H1 (cell line): ENCODE results near the gene NGFR. TPM values are rescaled to one million over a fixed set of nuclear protein-coding genes. Genes with fewer than 3 reads are reported as not detected.

Experiments used
- CBX5 ChIP-seq: fragments of 300-800, 300-1000 bp; sonication (generic); IDR thresholded peaks from 2 replicates; pipeline ENCODE4 v1.7.1; 2016; ENCODE audit warnings: antibody characterized with exemption, low read length, low read depth
- EGR1 ChIP-seq: IDR thresholded peaks from 2 replicates; pipeline ENCODE4 v1.6.1; 2011; ENCODE audit warnings: low read depth, low read length, borderline replicate concordance
- EZH2 ChIP-seq: fragments of 200-600 bp; sonication (generic); IDR thresholded peaks from 2 replicates; pipeline ENCODE4 v1.7.1; 2012; ENCODE audit warnings: low read depth, mild to moderate bottlenecking, moderate library complexity, low read length, inconsistent platforms; ENCODE audit not compliant: severe bottlenecking
- HDAC2 ChIP-seq, 2 experiments: fragments of 300-600 bp in 1 of 2; sonication (generic) in 1 of 2; IDR thresholded peaks; 2 replicates each; pipeline ENCODE4 v1.6.1; 2011 to 2012; ENCODE audit warnings: low read depth in 2 of 2, low read length in 2 of 2, mild to moderate bottlenecking in 2 of 2, moderate library complexity in 2 of 2, borderline replicate concordance in 1 of 2, inconsistent platforms in 1 of 2
- NRF1 ChIP-seq: IDR thresholded peaks from 2 replicates; pipeline ENCODE4 v1.6.1; 2011; ENCODE audit warnings: mild to moderate bottlenecking, low read depth, low read length, improper control_type of control experiment
- PHF8 ChIP-seq: fragments of 200-600 bp; sonication (generic); conservative IDR thresholded peaks from 2 replicates; pipeline ENCODE4 v1.7.1; 2012; ENCODE audit warnings: low read depth, mild to moderate bottlenecking, inconsistent platforms, low read length, moderate library complexity
- RNF2 ChIP-seq: fragments of 200-900, 300-1000 bp; sonication (generic); IDR thresholded peaks from 2 replicates; pipeline ENCODE4 v1.7.1; 2016; ENCODE audit warnings: borderline replicate concordance, low read depth, mild to moderate bottlenecking, antibody characterized with exemption, low read length; ENCODE audit not compliant: poor library complexity, severe bottlenecking; ENCODE audit errors: missing control alignments
- polyA plus RNA-seq, 7 experiments: library from polyadenylated mRNA; depleted of rRNA in 3 of 7; stranded (reverse) in 5 of 7; unstranded in 2 of 7; fragments of >200 nt in 5 of 7; fragments of 200-250 nt in 2 of 7; gene quantifications; 1 replicate in 5 of 7; 2 replicates in 1 of 7; 4 replicates in 1 of 7; pipeline versions ENCODE4 v1.2.1 to v1.2.3, GENCODE V29; 2011 to 2013; ENCODE audit warnings: missing spikeins in 2 of 7, mixed read lengths in 2 of 7
- total RNA-seq: library from RNA; stranded (reverse); fragmentation: NEBNext Ultra II Directional; extraction: Animal tissue kit (Norgen Biotek cat#: 25700); gene quantifications from 2 replicates; pipeline ENCODE4 v1.2.1, GENCODE V29; 2021
- TF ChIP-seq, protein P1 (sequence below): fragments of 300-600 bp; sonication (generic); IDR thresholded peaks from 2 replicates; pipeline ENCODE4 v1.7.1; 2012; ENCODE audit warnings: low read length, moderate library complexity, mild to moderate bottlenecking, inconsistent platforms; ENCODE audit not compliant: insufficient replicate concordance
- TF ChIP-seq, protein P2 (sequence below): IDR thresholded peaks from 2 replicates; pipeline ENCODE4 v1.6.1; 2012; ENCODE audit warnings: low read length, inconsistent platforms

NGFR gene
- total and polyA plus RNA-seq, 2 of the 8 experiments (the other 6 are each of a cell fraction or from before 2014, with no cell fraction given), result 8.1 to 10.3 TPM

DNA sequence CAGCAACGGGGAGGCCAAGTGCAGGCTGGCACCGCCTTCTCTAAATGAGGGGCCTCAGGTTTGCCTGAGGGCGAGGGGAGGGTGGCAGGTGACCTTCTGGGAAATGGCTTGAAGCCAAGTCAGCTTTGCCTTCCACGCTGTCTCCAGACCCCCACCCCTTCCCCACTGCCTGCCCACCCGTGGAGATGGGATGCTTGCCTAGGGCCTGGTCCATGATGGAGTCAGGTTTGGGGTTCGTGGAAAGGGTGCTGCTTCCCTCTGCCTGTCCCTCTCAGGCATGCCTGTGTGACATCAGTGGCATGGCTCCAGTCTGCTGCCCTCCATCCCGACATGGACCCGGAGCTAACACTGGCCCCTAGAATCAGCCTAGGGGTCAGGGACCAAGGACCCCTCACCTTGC lies 18.5 kb downstream of the NGFR start (continued):
- TF ChIP-seq, protein P1, sequence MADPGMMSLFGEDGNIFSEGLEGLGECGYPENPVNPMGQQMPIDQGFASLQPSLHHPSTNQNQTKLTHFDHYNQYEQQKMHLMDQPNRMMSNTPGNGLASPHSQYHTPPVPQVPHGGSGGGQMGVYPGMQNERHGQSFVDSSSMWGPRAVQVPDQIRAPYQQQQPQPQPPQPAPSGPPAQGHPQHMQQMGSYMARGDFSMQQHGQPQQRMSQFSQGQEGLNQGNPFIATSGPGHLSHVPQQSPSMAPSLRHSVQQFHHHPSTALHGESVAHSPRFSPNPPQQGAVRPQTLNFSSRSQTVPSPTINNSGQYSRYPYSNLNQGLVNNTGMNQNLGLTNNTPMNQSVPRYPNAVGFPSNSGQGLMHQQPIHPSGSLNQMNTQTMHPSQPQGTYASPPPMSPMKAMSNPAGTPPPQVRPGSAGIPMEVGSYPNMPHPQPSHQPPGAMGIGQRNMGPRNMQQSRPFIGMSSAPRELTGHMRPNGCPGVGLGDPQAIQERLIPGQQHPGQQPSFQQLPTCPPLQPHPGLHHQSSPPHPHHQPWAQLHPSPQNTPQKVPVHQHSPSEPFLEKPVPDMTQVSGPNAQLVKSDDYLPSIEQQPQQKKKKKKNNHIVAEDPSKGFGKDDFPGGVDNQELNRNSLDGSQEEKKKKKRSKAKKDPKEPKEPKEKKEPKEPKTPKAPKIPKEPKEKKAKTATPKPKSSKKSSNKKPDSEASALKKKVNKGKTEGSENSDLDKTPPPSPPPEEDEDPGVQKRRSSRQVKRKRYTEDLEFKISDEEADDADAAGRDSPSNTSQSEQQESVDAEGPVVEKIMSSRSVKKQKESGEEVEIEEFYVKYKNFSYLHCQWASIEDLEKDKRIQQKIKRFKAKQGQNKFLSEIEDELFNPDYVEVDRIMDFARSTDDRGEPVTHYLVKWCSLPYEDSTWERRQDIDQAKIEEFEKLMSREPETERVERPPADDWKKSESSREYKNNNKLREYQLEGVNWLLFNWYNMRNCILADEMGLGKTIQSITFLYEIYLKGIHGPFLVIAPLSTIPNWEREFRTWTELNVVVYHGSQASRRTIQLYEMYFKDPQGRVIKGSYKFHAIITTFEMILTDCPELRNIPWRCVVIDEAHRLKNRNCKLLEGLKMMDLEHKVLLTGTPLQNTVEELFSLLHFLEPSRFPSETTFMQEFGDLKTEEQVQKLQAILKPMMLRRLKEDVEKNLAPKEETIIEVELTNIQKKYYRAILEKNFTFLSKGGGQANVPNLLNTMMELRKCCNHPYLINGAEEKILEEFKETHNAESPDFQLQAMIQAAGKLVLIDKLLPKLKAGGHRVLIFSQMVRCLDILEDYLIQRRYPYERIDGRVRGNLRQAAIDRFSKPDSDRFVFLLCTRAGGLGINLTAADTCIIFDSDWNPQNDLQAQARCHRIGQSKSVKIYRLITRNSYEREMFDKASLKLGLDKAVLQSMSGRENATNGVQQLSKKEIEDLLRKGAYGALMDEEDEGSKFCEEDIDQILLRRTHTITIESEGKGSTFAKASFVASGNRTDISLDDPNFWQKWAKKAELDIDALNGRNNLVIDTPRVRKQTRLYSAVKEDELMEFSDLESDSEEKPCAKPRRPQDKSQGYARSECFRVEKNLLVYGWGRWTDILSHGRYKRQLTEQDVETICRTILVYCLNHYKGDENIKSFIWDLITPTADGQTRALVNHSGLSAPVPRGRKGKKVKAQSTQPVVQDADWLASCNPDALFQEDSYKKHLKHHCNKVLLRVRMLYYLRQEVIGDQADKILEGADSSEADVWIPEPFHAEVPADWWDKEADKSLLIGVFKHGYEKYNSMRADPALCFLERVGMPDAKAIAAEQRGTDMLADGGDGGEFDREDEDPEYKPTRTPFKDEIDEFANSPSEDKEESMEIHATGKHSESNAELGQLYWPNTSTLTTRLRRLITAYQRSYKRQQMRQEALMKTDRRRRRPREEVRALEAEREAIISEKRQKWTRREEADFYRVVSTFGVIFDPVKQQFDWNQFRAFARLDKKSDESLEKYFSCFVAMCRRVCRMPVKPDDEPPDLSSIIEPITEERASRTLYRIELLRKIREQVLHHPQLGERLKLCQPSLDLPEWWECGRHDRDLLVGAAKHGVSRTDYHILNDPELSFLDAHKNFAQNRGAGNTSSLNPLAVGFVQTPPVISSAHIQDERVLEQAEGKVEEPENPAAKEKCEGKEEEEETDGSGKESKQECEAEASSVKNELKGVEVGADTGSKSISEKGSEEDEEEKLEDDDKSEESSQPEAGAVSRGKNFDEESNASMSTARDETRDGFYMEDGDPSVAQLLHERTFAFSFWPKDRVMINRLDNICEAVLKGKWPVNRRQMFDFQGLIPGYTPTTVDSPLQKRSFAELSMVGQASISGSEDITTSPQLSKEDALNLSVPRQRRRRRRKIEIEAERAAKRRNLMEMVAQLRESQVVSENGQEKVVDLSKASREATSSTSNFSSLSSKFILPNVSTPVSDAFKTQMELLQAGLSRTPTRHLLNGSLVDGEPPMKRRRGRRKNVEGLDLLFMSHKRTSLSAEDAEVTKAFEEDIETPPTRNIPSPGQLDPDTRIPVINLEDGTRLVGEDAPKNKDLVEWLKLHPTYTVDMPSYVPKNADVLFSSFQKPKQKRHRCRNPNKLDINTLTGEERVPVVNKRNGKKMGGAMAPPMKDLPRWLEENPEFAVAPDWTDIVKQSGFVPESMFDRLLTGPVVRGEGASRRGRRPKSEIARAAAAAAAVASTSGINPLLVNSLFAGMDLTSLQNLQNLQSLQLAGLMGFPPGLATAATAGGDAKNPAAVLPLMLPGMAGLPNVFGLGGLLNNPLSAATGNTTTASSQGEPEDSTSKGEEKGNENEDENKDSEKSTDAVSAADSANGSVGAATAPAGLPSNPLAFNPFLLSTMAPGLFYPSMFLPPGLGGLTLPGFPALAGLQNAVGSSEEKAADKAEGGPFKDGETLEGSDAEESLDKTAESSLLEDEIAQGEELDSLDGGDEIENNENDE, result no peak
- TF ChIP-seq RNF2 (no peak), NRF1 (no peak), HDAC2 (IDR thresholded peaks at IDR 0.05; ENCODE audit: borderline replicate concordance in 1 of 2, low read depth in 2 of 2, low read length in 2 of 2) (no peak), PHF8 (no peak), EZH2 (no peak), CBX5 (no peak), EGR1 (no peak)
- TF ChIP-seq, protein P2, sequence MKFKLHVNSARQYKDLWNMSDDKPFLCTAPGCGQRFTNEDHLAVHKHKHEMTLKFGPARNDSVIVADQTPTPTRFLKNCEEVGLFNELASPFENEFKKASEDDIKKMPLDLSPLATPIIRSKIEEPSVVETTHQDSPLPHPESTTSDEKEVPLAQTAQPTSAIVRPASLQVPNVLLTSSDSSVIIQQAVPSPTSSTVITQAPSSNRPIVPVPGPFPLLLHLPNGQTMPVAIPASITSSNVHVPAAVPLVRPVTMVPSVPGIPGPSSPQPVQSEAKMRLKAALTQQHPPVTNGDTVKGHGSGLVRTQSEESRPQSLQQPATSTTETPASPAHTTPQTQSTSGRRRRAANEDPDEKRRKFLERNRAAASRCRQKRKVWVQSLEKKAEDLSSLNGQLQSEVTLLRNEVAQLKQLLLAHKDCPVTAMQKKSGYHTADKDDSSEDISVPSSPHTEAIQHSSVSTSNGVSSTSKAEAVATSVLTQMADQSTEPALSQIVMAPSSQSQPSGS, result no peak
